Stimulated activated CD4-positive, alpha-beta T cell treated with anti-CD3 and anti-CD28 coated beads, Interleukin-1b, Interleukin-23, amount 100 ng/mL, for 24 hours (primary cell): ENCODE results near the gene CD93.

Experiments used
- DNase-seq, 4 experiments: peaks; one replicate each; pipeline ENCODE4 v3.0.0-alpha.2; 2020; ENCODE audit warnings: low read depth in 4 of 4, low spot score in 1 of 4

The CD93 gene

GRCh38 chr20:23086056-23086566 lies at the start of gene CD93:
TSS of gene CD93 (minus strand) at chr20:23086324. CDS start at chr20:23086192, 132 bp downstream.
- no peak for DNase-seq

- no peak for DNase-seq
Measured at GRCh38 chr20:23133560-23133998, 47.5 kb upstream of the CD93 start.

GRCh38 chr20:23132930-23133559 lies 46.9 kb upstream of the CD93 start:
- DNase-seq: no peak

DNA sequence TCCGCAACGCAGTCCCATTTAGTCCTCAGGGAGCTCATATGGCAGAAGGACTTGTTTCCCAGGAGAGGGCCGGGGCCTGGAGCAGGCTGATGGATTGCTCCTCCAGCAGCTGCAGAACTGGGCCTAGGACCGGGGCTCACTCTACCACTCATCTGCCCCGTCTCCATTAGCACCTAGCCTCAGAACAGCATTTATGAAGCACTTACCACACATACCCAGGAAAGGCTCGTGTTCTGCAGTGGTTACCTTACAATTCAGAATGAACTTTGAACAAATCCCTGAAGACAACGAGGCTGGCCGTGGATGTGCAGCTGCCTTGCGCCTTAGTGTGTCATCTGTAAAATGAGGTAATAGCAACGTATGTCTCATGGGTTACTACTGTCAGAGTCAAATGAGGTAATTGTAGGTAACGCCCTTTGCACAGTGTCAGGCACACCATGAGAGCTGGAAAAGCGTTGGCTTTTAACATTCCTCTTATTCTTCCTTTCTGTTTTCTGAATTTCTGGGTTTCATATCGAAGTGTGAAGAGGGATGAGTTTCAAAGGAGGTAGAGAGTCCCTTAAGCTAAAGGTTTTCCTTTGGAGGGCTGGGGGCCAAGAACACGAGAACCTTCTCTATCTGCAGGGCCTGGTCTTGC lies 46.3 kb upstream of the CD93 start:
- DNase-seq: no peak

GRCh38 chr20:23131766-23132165 lies 45.6 kb upstream of the CD93 start:
- DNase-seq: no peak

DNA sequence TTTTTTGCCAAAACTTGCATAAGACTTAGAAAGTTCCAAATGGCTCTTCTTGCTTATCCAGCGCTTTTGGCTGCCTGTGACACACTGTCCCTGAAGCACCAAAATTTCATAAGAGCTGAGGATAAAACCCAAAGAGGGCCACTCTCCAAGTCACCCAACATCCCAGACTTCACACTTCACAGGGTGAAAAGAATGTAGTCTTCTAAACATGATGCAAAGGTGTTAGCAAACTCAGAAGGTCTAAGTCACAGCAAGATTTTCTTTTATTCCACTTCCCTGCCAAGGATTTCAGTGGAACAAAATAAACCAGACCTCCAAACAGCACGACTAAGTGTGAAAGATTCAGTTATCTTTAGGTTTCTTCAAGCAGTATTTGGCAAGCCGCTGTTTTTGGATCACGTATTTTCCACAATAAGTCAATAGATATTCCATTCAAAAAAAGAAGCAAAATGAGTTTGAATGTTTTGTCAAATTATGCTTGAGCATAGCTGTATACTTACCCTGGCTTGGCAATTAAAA lies 44.6 kb upstream of the CD93 start:
- no peak for DNase-seq

DNA sequence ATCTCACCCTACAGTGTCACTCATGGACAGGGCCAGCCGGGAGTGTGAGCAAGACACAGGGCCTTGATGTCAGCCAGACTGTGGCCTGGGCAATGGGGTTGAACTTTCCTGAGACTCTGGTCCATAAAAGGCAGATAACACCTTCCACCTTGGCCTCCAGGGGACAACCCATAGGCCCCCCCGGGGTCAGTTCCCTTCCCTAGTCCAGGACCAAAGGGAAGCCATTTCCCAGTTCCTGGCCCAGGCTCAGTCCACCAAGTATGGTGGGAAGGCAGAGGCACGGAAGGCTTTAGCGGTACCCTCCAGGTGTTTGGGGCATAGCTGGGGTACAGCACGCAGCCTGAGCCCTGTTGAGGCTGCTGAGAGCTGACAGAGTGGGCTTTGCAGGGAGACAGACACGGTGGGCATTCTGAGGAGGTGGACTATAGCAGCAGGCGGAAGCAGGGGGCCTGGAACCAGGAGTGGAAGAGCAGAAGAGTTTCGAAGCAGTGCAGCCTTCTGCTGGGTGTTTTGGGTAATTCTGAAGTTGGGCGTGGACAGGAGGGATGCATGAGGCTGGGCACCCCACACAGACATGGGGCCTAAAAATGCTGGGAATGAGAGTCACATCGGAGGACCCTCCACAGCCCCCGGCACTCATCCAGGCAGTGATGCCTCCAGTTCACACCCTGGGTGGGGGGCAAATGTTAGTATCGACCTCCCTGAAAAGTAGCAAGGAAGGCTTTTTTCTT lies 43.9 kb upstream of the CD93 start:
- DNase-seq: no peak

DNA sequence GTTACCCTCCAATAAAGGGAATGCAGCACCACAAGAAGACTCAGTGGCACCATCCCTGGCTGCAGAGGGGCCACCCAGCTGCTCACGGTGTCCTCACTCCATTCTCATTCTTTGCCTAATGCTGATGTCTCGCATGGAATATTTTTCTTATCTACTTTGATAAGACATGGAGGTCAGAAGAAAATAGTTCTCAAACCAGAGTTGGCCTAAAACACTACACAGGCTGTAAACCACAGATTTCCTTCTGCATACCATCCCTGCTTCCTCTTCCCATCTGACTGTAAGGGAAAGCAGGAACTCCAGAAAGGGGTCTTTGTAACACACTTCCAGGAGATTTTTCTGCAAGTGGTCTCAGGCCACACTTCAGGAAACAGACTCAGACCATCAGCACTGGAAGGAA lies 43.1 kb upstream of the CD93 start:
- no peak for DNase-seq

DNA sequence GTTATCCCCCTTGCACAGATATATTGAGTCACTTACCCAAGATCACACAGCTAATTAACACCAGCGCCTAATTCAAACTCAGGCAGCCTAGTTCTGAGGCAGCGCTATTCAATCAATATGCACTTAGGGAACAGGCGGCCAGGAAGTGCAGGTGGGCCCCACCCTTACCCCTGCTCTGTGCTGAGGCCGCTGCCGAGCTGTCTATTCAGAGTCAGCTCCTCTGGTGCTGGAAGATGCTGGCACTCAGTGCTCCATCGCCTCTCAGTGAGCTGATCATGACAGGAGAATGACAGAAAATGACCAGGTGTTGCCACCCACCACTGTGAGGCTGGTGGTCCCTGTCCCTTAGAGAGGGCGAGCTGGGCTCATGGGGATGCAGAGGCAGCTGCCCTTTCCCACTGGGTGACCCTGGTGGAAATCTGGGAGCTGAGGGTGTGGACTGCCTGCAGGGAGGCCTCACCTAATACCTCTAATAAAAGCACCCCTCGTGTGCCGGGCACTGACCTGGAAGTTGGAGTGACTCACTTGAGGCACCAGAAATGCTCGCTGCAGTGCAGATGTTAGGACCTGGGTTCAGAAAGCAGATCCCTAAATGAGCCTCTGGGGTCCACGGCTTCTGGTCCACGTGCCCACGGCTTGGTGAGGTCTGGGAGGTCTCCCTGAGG lies 42.5 kb upstream of the CD93 start:
- DNase-seq: no peak

- no peak for DNase-seq
Measured at GRCh38 chr20:23127506-23128279, 41.6 kb upstream of the CD93 start.

DNA sequence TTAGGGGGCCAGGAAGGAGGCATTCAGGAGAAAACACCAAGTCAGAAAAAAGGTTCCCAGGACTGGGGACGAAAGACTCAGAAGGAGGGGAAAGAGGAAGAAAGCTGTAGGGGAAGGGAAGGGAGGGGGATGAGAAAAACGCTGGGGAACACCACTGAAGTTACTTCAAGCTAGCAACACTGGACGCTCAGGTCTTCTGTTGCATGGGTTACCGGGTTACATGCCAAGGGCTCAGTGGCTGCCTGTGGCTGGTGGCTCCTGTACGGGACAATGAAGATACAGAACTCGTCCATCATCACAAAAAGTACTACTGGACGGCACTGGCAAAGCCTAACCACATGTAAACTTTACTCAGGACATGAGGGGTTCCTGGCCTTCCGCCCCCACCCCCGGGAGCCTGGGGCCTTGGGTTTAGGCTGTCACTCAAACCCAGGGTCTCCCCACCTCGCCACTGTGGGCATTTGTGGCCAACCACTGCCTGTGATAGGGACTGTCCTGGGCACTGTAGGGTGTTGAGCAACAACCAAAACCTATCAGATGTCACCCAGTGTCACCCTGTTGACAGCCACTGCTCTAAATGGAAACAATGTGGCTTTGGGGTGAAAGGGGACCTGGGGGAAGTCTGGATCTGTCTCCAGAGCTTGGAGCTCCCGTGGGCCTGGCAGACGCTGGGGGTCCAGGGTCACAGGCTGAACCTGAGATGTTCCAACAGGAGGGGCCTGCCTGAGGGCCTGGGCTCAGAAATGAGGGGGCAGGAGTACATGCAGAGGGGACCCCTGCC lies 40.3 kb upstream of the CD93 start:
- no peak for DNase-seq

DNA sequence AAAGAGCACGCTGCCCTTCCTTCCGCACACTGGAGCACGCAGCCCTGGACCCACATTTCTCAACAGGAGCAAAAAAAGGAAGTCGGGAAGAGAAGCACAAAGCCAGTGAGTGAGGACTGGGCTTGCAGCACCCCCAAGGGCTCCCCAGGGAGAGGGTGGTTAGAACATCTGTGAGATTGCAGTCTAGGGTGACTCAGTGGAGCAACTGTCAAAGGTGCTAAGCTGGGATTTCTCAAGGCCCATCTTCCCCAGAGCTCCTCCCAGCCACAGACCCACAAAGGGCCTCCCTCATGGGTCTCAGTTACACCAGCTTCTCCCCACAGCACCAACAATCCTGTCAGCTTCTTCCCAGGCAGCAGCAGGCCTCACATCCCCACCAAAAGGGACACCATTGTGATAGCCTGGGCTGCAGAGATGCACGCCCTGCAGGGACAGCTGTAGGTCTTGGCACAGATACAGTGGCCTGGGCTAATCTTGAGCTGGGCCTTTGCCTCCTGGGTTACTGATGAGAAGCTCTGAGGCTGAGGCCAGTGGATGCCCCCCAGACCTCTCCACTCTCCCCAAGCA lies 39.6 kb upstream of the CD93 start:
- DNase-seq: no peak

- no peak for DNase-seq
Measured at GRCh38 chr20:23125159-23125558, 39.0 kb upstream of the CD93 start.

DNA sequence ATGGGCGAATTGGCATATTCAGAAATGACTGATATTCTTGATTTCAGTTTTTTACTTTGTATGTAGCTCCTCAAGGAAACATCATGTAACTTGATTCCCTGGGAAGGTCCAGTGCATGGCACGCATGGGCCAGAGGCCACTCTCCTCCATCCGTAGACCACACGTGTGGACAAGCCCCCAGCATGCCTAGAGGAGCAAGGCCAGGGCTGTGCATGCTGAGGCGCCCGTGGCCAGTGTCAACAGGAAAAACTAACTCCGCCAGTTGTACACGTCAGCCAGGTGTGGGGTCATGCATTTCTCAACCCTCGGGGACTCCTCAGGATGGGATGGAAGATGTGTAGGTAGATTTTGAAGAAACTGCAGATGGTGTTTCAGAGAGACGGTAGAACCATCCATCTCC lies 37.8 kb upstream of the CD93 start:
- DNase-seq: no peak

GRCh38 chr20:23122796-23123655 lies 36.9 kb upstream of the CD93 start:
- DNase-seq: no peak

- no peak for DNase-seq
Measured at GRCh38 chr20:23122321-23122720, 36.2 kb upstream of the CD93 start.

DNA sequence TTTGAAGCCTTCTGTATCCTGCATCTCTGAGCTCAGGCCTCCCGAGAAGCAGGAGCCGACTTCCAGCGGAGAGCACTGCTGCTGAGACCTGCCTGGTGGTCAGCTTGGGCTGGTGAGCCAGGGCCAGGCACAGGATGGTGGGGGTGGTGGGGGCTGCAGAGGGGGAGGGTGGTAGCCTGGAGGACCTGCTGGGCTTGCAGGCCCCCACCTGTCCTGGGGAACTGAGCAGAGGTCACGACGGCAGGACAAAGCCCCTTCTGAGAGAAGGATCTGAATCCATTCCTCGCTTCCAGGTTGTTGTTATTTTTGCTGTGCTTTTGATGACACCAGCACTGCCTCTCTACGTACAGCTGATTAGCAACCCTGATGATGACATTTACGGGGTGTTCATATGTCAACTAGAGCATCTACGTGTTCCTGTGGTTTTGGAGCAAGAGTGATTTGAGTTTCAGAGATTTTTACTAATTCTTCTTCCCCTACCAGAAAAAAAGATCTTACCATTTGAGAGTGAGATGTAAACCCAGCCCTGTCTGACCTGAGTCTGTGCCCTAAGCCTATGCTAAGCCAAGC lies 35.7 kb upstream of the CD93 start:
- no peak for DNase-seq
